ENCODE measurements around the gene GPR142.
A peak's percentile ranks its signal among the peaks of the same experiment; 100 is the strongest.
"Not testable (repeated sequence)": the region's sequence is repeated elsewhere in the genome, so short reads cannot be mapped to it uniquely, and the experiment has no call there.

The GPR142 gene

GRCh38 chr17:74390680-74391653, 23.7 kb downstream of the GPR142 start:
- DNase-seq = no peak

- DNase-seq = no peak
These were observed 24.5 kb downstream of the GPR142 start for GRCh38 chr17:74391771-74392170.

- DNase-seq = no peak
These were observed 25.5 kb downstream of the GPR142 start for GRCh38 chr17:74392848-74393247.

GRCh38 chr17:74393346-74393942, 26.1 kb downstream of the GPR142 start:
- DNase-seq = peak in 8 of 56 donors; percentile 4 to 32 (median 14)

GRCh38 chr17:74394275-74394950, 27.1 kb downstream of the GPR142 start:
- no peak for DNase-seq

- DNase-seq = no peak
These were observed 27.7 kb downstream of the GPR142 start for GRCh38 chr17:74394977-74395376.

- DNase-seq = no peak
These were observed 29.3 kb downstream of the GPR142 start for GRCh38 chr17:74396567-74396966.

- DNase-seq = no peak
These were observed 34.7 kb downstream of the GPR142 start for GRCh38 chr17:74402048-74402447.

- no peak for DNase-seq
These were observed 36.3 kb downstream of the GPR142 start for GRCh38 chr17:74403512-74404137.

- no peak for DNase-seq
These were observed 36.9 kb downstream of the GPR142 start for GRCh38 chr17:74404218-74404617.

- no peak for DNase-seq
These were observed 37.5 kb downstream of the GPR142 start for GRCh38 chr17:74404789-74405188.

GRCh38 chr17:74405311-74405710, 38.0 kb downstream of the GPR142 start:
- not testable (repeated sequence) for DNase-seq

GRCh38 chr17:74407384-74407783, 40.1 kb downstream of the GPR142 start:
- DNase-seq = no peak

GRCh38 chr17:74408262-74408661, 41.0 kb downstream of the GPR142 start:
- no peak for DNase-seq

GRCh38 chr17:74408815-74409214, 41.5 kb downstream of the GPR142 start:
- no peak for DNase-seq

- no peak for DNase-seq
These were observed 42.7 kb downstream of the GPR142 start for GRCh38 chr17:74410001-74410443.

- DNase-seq = no peak
These were observed 45.3 kb downstream of the GPR142 start for GRCh38 chr17:74412581-74412980.

- no peak for DNase-seq
These were observed 46.2 kb downstream of the GPR142 start for GRCh38 chr17:74413491-74413890.

GRCh38 chr17:74414510-74414909, 47.2 kb downstream of the GPR142 start:
- DNase-seq = no peak

GRCh38 chr17:74415608-74416396, 48.5 kb downstream of the GPR142 start:
- DNase-seq = no peak
